Measurements from ENCODE around the gene EPS8L3. TPM values are rescaled to one million over a fixed set of nuclear protein-coding genes. Genes with fewer than 3 reads are reported as not detected.
"Not testable (repeated sequence)": the region's sequence is repeated elsewhere in the genome, so short reads cannot be mapped to it uniquely, and the experiment has no call there.

Gene EPS8L3
- total and polyA plus RNA-seq, 12 donors: 0.08 to 0.32 TPM; not detected in 10

GRCh38 chr1:109800291-109800690 is 36.6 kb upstream of the EPS8L3 start:
- no peaks in the 10 kb centered on the region for H3K36me3 ChIP-seq (replicated peaks in 1 of 2)
- no peak for TF ChIP-seq CTCF (IDR thresholded peaks at IDR 0.05)
- no peak for TF ChIP-seq POLR2A (IDR thresholded peaks at IDR 0.05)
- intact Hi-C loops (cut with DNase I): no loop called here
- no peaks in the 10 kb centered on the region for H3K27me3 ChIP-seq
- H3K27ac ChIP-seq: no peak overlapping the region
- no peak overlapping the region for H3K4me3 ChIP-seq
- DNase-seq: no peak
- no peaks in the 10 kb centered on the region for H3K9me3 ChIP-seq (replicated peaks in 1 of 3)
- H3K4me1 ChIP-seq (replicated peaks in 1 of 2): peaks cover 0 to 4% of the 10 kb centered on the region in 2 donors

GRCh38 chr1:109799445-109799844 is 35.7 kb upstream of the EPS8L3 start:
- Histone ChIP-seq H3K27me3 (no peaks in the 10 kb centered on the region), H3K4me1 (replicated peaks in 1 of 2) (peaks cover 0 to 4% of the 10 kb centered on the region in 2 donors), H3K27ac (no peak overlapping the region), H3K9me3 (replicated peaks in 1 of 3) (no peaks in the 10 kb centered on the region), H3K4me3 (no peak overlapping the region), H3K36me3 (replicated peaks in 1 of 2) (no peaks in the 10 kb centered on the region)
- TF ChIP-seq POLR2A (IDR thresholded peaks at IDR 0.05) (no peak), CTCF (IDR thresholded peaks at IDR 0.05) (no peak)
- WGBS, 4 donors: 40 to 59% (median 45%) methylated on average over 1 of the region's 1 CpG
- DNase-seq: no peak
- intact Hi-C loops (cut with DNase I): no loop called here

GRCh38 chr1:109797303-109797595 is 33.5 kb upstream of the EPS8L3 start:
- H3K9me3 ChIP-seq (replicated peaks in 1 of 3); intact Hi-C loops (cut with DNase I); H3K36me3 ChIP-seq (replicated peaks in 1 of 2); H3K4me3 ChIP-seq; H3K27me3 ChIP-seq: not testable (repeated sequence)
- Histone ChIP-seq H3K27ac (peak overlapping the region in 1 of 5 donors; percentile 2), H3K4me1 (replicated peaks in 1 of 2) (peaks cover 6 to 20% of the 10 kb centered on the region in 2 donors)
- peak in 2 of 7 donors; percentile 6 to 11 for DNase-seq
- 89 to 95% (median 95%) methylated on average over 5 of the region's 5 CpGs for WGBS, 4 donors

- intact Hi-C loops (cut with DNase I): no loop called here
- TF ChIP-seq CTCF (IDR thresholded peaks at IDR 0.05) (no peak), POLR2A (IDR thresholded peaks at IDR 0.05) (no peak)
- H3K36me3 ChIP-seq (replicated peaks in 1 of 2): no peaks in the 10 kb centered on the region
- peak overlapping the region in 1 of 5 donors; percentile 2 for H3K27ac ChIP-seq
- DNase-seq: peak in 3 of 7 donors; percentile 13 to 57 (median 25)
- H3K9me3 ChIP-seq (replicated peaks in 1 of 3): no peaks in the 10 kb centered on the region
- H3K27me3 ChIP-seq: no peaks in the 10 kb centered on the region
- H3K4me3 ChIP-seq: no peak overlapping the region
- 67 to 77% (median 70%) methylated on average over 7 of the region's 7 CpGs for WGBS, 4 donors
- H3K4me1 ChIP-seq (replicated peaks in 1 of 2): peaks cover 11 to 26% of the 10 kb centered on the region in 2 donors
Measured at GRCh38 chr1:109796484-109797302, 33.0 kb upstream of the EPS8L3 start.
